Suprapubic skin (tissue), 4 donors: ENCODE measurements around the gene ERCC8.

ENCODE experiments used
- CTCF ChIP-seq, 2 donors: fragments of 200-600 bp in 1 of 2; fragments of 450-650 bp in 1 of 2; sonication (generic) in 1 of 2; IDR thresholded peaks; one replicate each; pipeline ENCODE4 v1.5.1; 2016 to 2019; ENCODE audit warnings: antibody characterized with exemption in 2 of 2, mild to moderate bottlenecking in 1 of 2, moderate library complexity in 1 of 2
- EP300 ChIP-seq: sonication (generic); formaldehyde crosslinking; IDR thresholded peaks from one replicate; pipeline ENCODE4 v1.6.1; 2017; ENCODE audit warnings: antibody characterized with exemption
- POLR2AphosphoS5 ChIP-seq, 3 donors: sonication (generic); formaldehyde crosslinking; IDR thresholded peaks; one replicate each; pipeline ENCODE4 v1.6.1; 2017; ENCODE audit warnings: antibody characterized with exemption in 3 of 3

GRCh38 chr5:60886158-60886557 lies 58.7 kb downstream of the ERCC8 start:
- no peak for TF ChIP-seq POLR2AphosphoS5 (IDR thresholded peaks at IDR 0.05)
- no peak for TF ChIP-seq CTCF (IDR thresholded peaks at IDR 0.05)
- no peak for TF ChIP-seq EP300
